PC-3 (cell line): ENCODE results near the gene C4orf36. TPM values are rescaled to one million over a fixed set of nuclear protein-coding genes. Genes with fewer than 3 reads are reported as not detected.
A peak's percentile ranks its signal among the peaks of the same experiment; 100 is the strongest.
"Not testable (repeated sequence)": the region's sequence is repeated elsewhere in the genome, so short reads cannot be mapped to it uniquely, and the experiment has no call there.

Experiments
- ATAC-seq: fragments of 200-7000 bp; cut with Tn5 transposase; 2 replicates; pipeline ENCODE4 v1.9.1; 2020; ENCODE audit warnings: mild to moderate bottlenecking, moderate library complexity
- BruUV-seq: library from RNA; stranded (reverse); fragments of 400-500 nt; replicated peaks from 2 replicates; lab custom pipeline; 2021; lab: Mats Ljungman, UMichigan
- CTCF ChIA-PET: fragments of 300-600 bp; sonication (Branson Sonifier 250); formaldehyde crosslinking; loops from one replicate; lab custom pipeline; 2022; ENCODE audit warnings: antibody characterized with exemption; lab: Charles Lee
- POLR2A ChIA-PET: fragments of 300-600 bp; sonication (Branson Sonifier 250); formaldehyde crosslinking; loops from one replicate; lab custom pipeline; 2022; ENCODE audit warnings: antibody characterized with exemption; ENCODE audit not compliant: unreplicated experiment; lab: Charles Lee
- DNase-seq: peaks from one replicate; pipeline ENCODE4 v3.0.0-alpha.2; 2015
- H2AFZ ChIP-seq: fragments of 300-600 bp; sonication (generic); 2 replicates; pipeline ENCODE4 v1.6.0; 2016; ENCODE audit warnings: antibody characterized with exemption, low read length
- H3F3A ChIP-seq: fragments of 300-600 bp; sonication (generic); one replicate; pipeline ENCODE4 v1.6.0; 2017; ENCODE audit warnings: antibody characterized with exemption, low read length, control low read depth, mild to moderate bottlenecking; ENCODE audit not compliant: unreplicated experiment
- H3K27ac ChIP-seq: fragments of 300-600 bp; sonication (generic); 2 replicates; pipeline ENCODE4 v1.5.1; 2016; ENCODE audit warnings: mild to moderate bottlenecking, low read length
- H3K27me3 ChIP-seq: fragments of 300-600 bp; sonication (generic); 2 replicates; pipeline ENCODE4 v1.6.1; 2016; ENCODE audit warnings: low read length, mixed read lengths
- H3K36me3 ChIP-seq: fragments of 300-600 bp; sonication (generic); 2 replicates; pipeline ENCODE4 v1.6.1; 2016; ENCODE audit warnings: low read depth, mixed run types, low read length, mixed read lengths
- H3K4me1 ChIP-seq: fragments of 300-600 bp; sonication (generic); 2 replicates; pipeline ENCODE4 v1.5.1; 2016; ENCODE audit warnings: low read length; ENCODE audit not compliant: insufficient read depth
- H3K4me2 ChIP-seq: fragments of 300-600 bp; sonication (generic); 2 replicates; pipeline ENCODE4 v1.6.0; 2016; ENCODE audit warnings: low read length
- H3K4me3 ChIP-seq: fragments of 300-600 bp; sonication (generic); 2 replicates; pipeline ENCODE4 v1.5.1; 2016; ENCODE audit warnings: mild to moderate bottlenecking, low read length, mixed read lengths
- H3K79me2 ChIP-seq: fragments of 300-600 bp; sonication (generic); 2 replicates; pipeline ENCODE4 v1.6.1; 2017; ENCODE audit warnings: low read length, mixed read lengths
- H3K9ac ChIP-seq: fragments of 300-600 bp; sonication (generic); 2 replicates; pipeline ENCODE4 v1.6.0; 2016; ENCODE audit warnings: mild to moderate bottlenecking, low read length
- H3K9me2 ChIP-seq: fragments of 300-600 bp; sonication (generic); replicated peaks from 2 replicates; pipeline ENCODE4 v1.6.1; 2016; ENCODE audit warnings: mixed run types, low read length, mixed read lengths
- H3K9me3 ChIP-seq: fragments of 300-600 bp; sonication (generic); 2 replicates; pipeline ENCODE4 v1.6.1; 2016; ENCODE audit warnings: low read length, mixed read lengths
- H4K20me1 ChIP-seq: fragments of 300-600 bp; sonication (generic); 2 replicates; pipeline ENCODE4 v1.6.1; 2016; ENCODE audit warnings: low read length, mixed read lengths
- EZH2 ChIP-seq: fragments of 300-600 bp; sonication (generic); IDR thresholded peaks from one replicate; pipeline ENCODE4 v1.6.1; 2017; ENCODE audit warnings: antibody characterized with exemption, mild to moderate bottlenecking, low read length; ENCODE audit not compliant: unreplicated experiment
- EZH2phosphoT487 ChIP-seq: fragments of 300-600 bp; sonication (generic); IDR thresholded peaks from 2 replicates; pipeline ENCODE4 v1.6.1; 2018; ENCODE audit warnings: mild to moderate bottlenecking, antibody characterized with exemption, low read length, borderline replicate concordance
- intact Hi-C: fragments of 100-400 bp; cut with micrococcal nuclease; formaldehyde crosslinking; loops from 2 replicates; pipeline ENCODE4 v1.9.0; 2023
- total RNA-seq: library from RNA; depleted of rRNA; stranded (reverse); fragments of >200 nt; gene quantifications from 2 replicates; pipeline ENCODE4 v1.2.3, GENCODE V29; 2014
- TF ChIP-seq, protein P1 (sequence below): fragments of 300-600 bp; sonication (generic); conservative IDR thresholded peaks from 2 replicates; pipeline ENCODE4 v1.5.1; 2017; ENCODE audit warnings: antibody characterized with exemption, low read depth, mild to moderate bottlenecking, low read length

The C4orf36 gene
- total RNA-seq, 1 experiment from 2014 or later, result 2.0 TPM

DNA sequence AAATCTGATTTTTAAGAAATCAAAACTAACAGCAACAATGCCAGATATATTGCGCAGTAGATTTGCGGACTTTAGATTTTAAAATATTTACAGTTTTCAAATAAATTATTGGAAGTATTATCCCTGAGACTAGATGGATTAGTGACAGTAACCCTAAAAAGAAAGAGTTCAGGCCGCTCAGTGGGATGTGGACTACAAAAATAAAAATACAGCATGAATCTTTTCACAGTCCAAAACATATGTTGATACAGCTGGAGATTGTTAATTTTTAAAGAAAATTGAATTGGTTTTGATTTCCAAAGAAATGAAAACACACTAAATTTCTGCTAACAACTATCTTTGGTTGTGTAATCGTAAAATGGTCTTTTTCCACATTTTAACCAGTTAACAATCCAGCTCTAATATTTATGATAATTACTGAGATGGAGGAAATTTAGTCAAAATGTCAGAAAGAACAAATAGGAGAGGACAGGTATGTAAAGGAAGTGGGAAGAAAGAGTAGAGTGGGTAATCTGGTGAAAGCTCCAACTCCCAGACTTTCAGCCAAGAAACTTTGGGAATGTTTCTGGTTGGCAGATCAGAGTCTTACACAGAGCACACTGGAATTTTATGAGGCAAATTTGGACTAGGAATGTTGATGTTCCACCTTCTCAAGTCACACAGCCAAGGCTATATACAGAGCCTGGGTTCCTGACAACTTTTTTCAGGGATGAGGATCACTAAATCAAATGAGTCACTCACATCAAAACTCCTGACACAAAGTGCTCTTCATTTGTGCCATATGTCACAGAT, 15.1 kb downstream of the C4orf36 start:
- no peaks in the 10 kb centered on the region for H3K9me2 ChIP-seq

DNA sequence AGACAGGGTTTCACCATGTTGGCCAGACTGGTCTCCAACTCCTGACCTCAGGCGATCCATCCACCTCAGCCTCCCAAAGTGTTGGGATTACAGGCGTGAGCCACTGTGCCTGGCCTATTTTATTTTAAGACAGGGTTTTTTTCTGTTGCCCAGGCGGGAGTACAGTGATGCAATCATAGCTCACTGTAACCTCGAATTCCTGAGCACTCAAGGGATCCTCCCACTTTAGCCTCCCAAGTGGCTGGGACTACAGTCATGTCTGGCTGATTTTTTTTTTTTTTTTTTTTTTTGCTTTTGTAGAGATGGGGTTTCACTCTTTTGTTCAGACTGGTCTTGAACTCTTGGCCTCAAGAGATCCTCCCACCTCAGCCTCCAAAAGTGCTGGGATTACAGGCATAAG, 16.8 kb downstream of the C4orf36 start:
- CTCF ChIA-PET, H3K27ac ChIP-seq, H3K9me2 ChIP-seq, H3K4me1 ChIP-seq, H3K36me3 ChIP-seq, ATAC-seq, intact Hi-C loops, POLR2A ChIA-PET, H3K27me3 ChIP-seq, H4K20me1 ChIP-seq, H3K79me2 ChIP-seq, H2AFZ ChIP-seq, H3K9ac ChIP-seq, DNase-seq, H3F3A ChIP-seq, H3K4me3 ChIP-seq, H3K4me2 ChIP-seq, BruUV-seq, H3K9me3 ChIP-seq: not testable (repeated sequence)

More for the DNA sequence above, 15.1 kb downstream of the C4orf36 start:
- TF ChIP-seq EZH2 (no peak), EZH2phosphoT487 (no peak)
- TF ChIP-seq, protein P1, sequence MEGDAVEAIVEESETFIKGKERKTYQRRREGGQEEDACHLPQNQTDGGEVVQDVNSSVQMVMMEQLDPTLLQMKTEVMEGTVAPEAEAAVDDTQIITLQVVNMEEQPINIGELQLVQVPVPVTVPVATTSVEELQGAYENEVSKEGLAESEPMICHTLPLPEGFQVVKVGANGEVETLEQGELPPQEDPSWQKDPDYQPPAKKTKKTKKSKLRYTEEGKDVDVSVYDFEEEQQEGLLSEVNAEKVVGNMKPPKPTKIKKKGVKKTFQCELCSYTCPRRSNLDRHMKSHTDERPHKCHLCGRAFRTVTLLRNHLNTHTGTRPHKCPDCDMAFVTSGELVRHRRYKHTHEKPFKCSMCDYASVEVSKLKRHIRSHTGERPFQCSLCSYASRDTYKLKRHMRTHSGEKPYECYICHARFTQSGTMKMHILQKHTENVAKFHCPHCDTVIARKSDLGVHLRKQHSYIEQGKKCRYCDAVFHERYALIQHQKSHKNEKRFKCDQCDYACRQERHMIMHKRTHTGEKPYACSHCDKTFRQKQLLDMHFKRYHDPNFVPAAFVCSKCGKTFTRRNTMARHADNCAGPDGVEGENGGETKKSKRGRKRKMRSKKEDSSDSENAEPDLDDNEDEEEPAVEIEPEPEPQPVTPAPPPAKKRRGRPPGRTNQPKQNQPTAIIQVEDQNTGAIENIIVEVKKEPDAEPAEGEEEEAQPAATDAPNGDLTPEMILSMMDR, result no peak
- CTCF ChIA-PET, result no interaction called here
- DNase-seq (no peak), ATAC-seq (no peak)
- no TSS peak for BruUV-seq
- H3K4me3 ChIP-seq, result no peak overlapping the region
- H3K79me2 ChIP-seq, result no peaks in the 10 kb centered on the region
- no peaks in the 10 kb centered on the region for H3K4me1 ChIP-seq
- intact Hi-C loops, result no loop called here
- no peaks in the 10 kb centered on the region for H4K20me1 ChIP-seq
- H3K36me3 ChIP-seq, result no peaks in the 10 kb centered on the region
- H3F3A ChIP-seq, result no peaks in the 10 kb centered on the region
- no peak overlapping the region for H2AFZ ChIP-seq
- peaks cover 7% of the 10 kb centered on the region for H3K9me3 ChIP-seq
- no peak overlapping the region for H3K27ac ChIP-seq
- no peaks in the 10 kb centered on the region for H3K27me3 ChIP-seq
- H3K4me2 ChIP-seq, result no peak overlapping the region
- H3K9ac ChIP-seq, result no peak overlapping the region
- POLR2A ChIA-PET, result no interaction called here

DNA sequence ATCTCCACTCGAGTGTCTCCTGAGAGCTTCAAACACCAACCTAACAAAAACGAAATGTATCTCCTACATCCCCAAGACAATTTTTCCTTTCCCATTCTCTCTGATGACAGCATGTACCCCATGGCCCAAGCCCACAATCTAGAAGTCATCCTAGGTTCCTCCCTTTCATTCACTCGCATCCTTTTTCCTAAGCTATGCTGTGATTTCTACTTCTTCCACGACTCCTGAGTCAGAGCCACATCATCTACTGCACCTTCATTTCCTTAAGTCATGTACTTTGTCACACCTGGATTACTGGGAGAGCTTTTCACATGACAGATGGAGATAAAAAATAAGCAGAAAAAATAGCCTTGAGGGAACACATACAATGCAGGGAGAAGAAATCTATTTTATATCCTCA, 20.1 kb downstream of the C4orf36 start:
- peak; percentile 12 for DNase-seq
- BruUV-seq, result no TSS peak

More for the DNA sequence above, 20.1 kb downstream of the C4orf36 start:
- ChIA-PET CTCF (no interaction called here), POLR2A (no interaction called here)
- TF ChIP-seq EZH2phosphoT487 (no peak), EZH2 (no peak)
- TF ChIP-seq, protein P1, result no peak
- no peaks in the 10 kb centered on the region for H3K36me3 ChIP-seq
- no peaks in the 10 kb centered on the region for H3K27me3 ChIP-seq
- intact Hi-C loops, result no loop called here
- H3K4me1 ChIP-seq, result no peaks in the 10 kb centered on the region
- no peaks in the 10 kb centered on the region for H3K9me2 ChIP-seq
- H3F3A ChIP-seq, result no peaks in the 10 kb centered on the region
- ATAC-seq, result no peak
- H3K79me2 ChIP-seq, result no peaks in the 10 kb centered on the region
- no peak overlapping the region for H3K4me3 ChIP-seq
- no peak overlapping the region for H3K4me2 ChIP-seq
- H3K27ac ChIP-seq, result no peak overlapping the region
- H4K20me1 ChIP-seq, result no peaks in the 10 kb centered on the region
- no peak overlapping the region for H2AFZ ChIP-seq
- no peaks in the 10 kb centered on the region for H3K9me3 ChIP-seq
- no peak overlapping the region for H3K9ac ChIP-seq
